Sigmoid colon (tissue), 4 donors: ENCODE data around the gene ADARB2.

Source experiments
- CTCF ChIP-seq, 4 experiments: fragments of 450-650 bp in 3 of 4; fragments of 200-600 bp in 1 of 4; IDR thresholded peaks; one replicate each; pipeline ENCODE4 v1.5.1; 2016 to 2019; ENCODE audit warnings: antibody characterized with exemption in 4 of 4, mild to moderate bottlenecking in 3 of 4, moderate library complexity in 2 of 4
- EP300 ChIP-seq, 4 donors: sonication (generic); formaldehyde crosslinking; IDR thresholded peaks; one replicate each; pipeline ENCODE4 v1.6.1; 2017; ENCODE audit warnings: antibody characterized with exemption in 4 of 4
- POLR2A ChIP-seq, 2 donors: fragments of 450-650 bp; IDR thresholded peaks; one replicate each; pipeline ENCODE4 v1.6.1; 2016; ENCODE audit warnings: antibody characterized with exemption in 2 of 2, mild to moderate bottlenecking in 2 of 2, moderate library complexity in 2 of 2
- POLR2AphosphoS5 ChIP-seq, 4 donors: sonication (generic); formaldehyde crosslinking; IDR thresholded peaks; one replicate each; pipeline ENCODE4 v1.6.1; 2017; ENCODE audit warnings: antibody characterized with exemption in 4 of 4

DNA sequence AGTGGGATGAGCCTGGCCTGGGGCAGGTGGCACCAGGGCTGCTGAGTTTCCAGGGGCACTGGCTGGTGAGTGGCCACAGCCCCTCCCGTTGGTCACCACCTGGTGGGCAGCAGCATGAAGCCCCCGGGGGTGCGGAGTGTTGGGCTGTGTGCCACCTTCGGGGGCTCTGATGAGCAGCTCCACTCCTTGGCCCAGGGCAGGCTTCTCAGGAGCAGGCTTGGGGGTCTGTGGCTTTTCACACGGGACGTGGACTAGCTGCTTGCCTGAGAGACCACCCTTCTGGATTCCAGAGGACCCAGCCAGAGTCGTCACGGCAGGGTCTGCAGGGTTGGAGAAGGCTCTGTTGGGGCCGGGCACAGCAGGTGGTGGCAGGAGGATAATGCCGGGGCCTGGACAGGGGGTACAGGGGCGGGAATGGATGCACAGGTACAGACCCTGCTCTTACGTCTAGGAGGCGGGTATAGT lies 193.1 kb downstream of the ADARB2 start:
- TF ChIP-seq CTCF (IDR thresholded peaks at IDR 0.05) = no peak
- no peak for TF ChIP-seq EP300 (IDR thresholded peaks at IDR 0.05)
- no peak for TF ChIP-seq POLR2AphosphoS5 (IDR thresholded peaks at IDR 0.05)
- TF ChIP-seq POLR2A (IDR thresholded peaks at IDR 0.05) = no peak
